BLaER1 treated with 17β-estradiol and CSF1 and Interleukin-3, amounts not matched to agents 10 nM and 100 nM (cell line): Measurements from ENCODE around the gene RCAN3.
"Not testable (repeated sequence)": the region's sequence is repeated elsewhere in the genome, so short reads cannot be mapped to it uniquely, and the experiment has no call there.

Experiments used
- H3K27ac ChIP-seq, 11 experiments: shearing (Covaris generic); formaldehyde crosslinking; 2 replicates each; pipeline ENCODE4 v1.8.1; 2022
- H3K27me3 ChIP-seq, 11 experiments: shearing (Covaris generic); formaldehyde crosslinking; 2 replicates each; pipeline ENCODE4 v1.8.1; 2022
- H3K36me3 ChIP-seq, 11 experiments: shearing (Covaris generic); formaldehyde crosslinking; 2 replicates each; pipeline ENCODE4 v1.8.1; 2022
- H3K4me1 ChIP-seq, 10 experiments: shearing (Covaris generic); formaldehyde crosslinking; 2 replicates each; pipeline ENCODE4 v1.8.1; 2022
- H3K4me2 ChIP-seq, 11 experiments: shearing (Covaris generic); formaldehyde crosslinking; 2 replicates each; pipeline ENCODE4 v1.8.1; 2022
- H3K4me3 ChIP-seq, 10 experiments: shearing (Covaris generic); formaldehyde crosslinking; 2 replicates each; pipeline ENCODE4 v1.8.1; 2022
- H3K9ac ChIP-seq, 11 experiments: shearing (Covaris generic); formaldehyde crosslinking; 2 replicates each; pipeline ENCODE4 v1.8.1; 2022
- H3K9me3 ChIP-seq, 11 experiments: shearing (Covaris generic); formaldehyde crosslinking; replicated peaks in 1 of 11; 2 replicates each; pipeline ENCODE4 v1.8.1; 2022
- H4K20me1 ChIP-seq, 11 experiments: shearing (Covaris generic); formaldehyde crosslinking; 2 replicates each; pipeline ENCODE4 v1.8.1; 2022
- Cebpa-rat ChIP-seq, 11 experiments: shearing (Covaris generic); IDR thresholded peaks; 2 replicates each; pipeline ENCODE4 v1.8.1; 2022

Gene RCAN3

DNA sequence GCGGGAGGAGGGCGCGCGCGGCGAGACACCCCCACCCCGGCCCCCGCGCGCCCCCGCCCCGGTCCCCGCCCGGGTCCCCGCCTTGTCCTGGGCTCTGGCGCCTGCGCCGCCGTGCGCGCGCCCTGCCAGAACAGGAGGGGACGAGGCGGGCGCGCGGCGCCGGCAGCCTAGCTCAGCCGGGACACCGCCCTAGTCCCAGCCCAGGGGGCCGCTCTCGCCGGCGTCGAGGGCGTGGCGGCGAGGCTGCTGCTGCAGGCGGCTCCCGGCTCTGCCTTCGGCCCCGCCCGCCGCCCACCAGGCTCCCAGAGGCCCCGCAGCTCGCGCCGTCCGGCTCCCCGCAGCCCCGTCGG is at the start of gene RCAN3:
TSS of gene RCAN3 (plus strand) at position 128 of the 350 bp plus-strand sequence. CDS start 11,537 bp downstream, outside the sequence.
- H3K4me3 ChIP-seq = peak within 1 kb of the TSS; percentile 66 to 83 (median 74)
- no peaks in the 10 kb centered on the region for H3K9me3 ChIP-seq
- peak within 1 kb of the TSS in 10 of 11 experiments; percentile 9 to 82 (median 62); a peak in 16 of 22 replicates for H3K27ac ChIP-seq
- H3K9ac ChIP-seq = peak within 1 kb of the TSS; percentile 60 to 91 (median 78)
- peak within 1 kb of the TSS; percentile 91 to 98 (median 94) for H3K4me2 ChIP-seq
- H3K4me1 ChIP-seq = peaks cover 16 to 26% (median 23%) of the 10 kb centered on the region in 10 experiments
- H4K20me1 ChIP-seq = peaks cover 0 to 3% (median 0%) of the 10 kb centered on the region in 11 experiments; a peak in 1 of 22 replicates
- no peak for TF ChIP-seq Cebpa-rat (IDR thresholded peaks at IDR 0.05)
- no peaks in the 10 kb centered on the region for H3K36me3 ChIP-seq
- peaks cover 21 to 56% (median 44%) of the 10 kb centered on the region in 11 experiments for H3K27me3 ChIP-seq

DNA sequence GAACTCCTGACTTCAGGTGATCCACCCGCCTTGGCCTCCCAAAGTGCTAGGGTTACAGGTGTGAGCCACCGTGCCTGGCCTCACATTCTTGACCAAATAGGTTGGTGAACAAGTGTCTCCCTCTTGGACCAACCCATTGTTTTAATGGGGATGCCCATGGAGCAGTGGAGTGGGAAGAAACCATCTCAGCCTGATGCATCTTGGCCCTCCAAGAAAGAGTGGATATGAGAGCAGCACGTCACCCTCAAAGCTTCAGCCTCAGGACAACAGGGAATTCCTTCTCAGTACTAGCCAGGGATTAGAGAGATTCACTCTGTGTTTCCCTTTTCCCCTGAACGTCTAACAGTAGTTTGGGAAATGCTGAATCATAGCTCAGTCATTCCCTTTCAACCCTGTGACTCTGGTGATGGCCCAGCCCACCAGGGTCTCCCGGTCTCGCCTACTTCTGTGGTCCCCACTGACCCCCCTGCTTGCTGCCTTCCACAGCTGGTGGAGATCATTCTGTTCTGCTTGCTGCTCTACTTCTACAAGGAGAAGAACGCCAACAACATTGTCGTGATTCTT is 49.6 kb upstream of the RCAN3 start:
- Histone ChIP-seq H3K4me2 (no peak overlapping the region), H3K27ac (no peak overlapping the region), H3K36me3 (peaks cover 0 to 51% (median 18%) of the 10 kb centered on the region in 11 experiments; a peak in 12 of 22 replicates), H3K27me3 (no peaks in the 10 kb centered on the region), H3K9ac (no peak overlapping the region), H3K4me1 (peaks cover 0 to 13% (median 0%) of the 10 kb centered on the region in 10 experiments; a peak in 2 of 20 replicates), H3K9me3 (no peaks in the 10 kb centered on the region), H3K4me3 (no peak overlapping the region), H4K20me1 (no peaks in the 10 kb centered on the region)
- TF ChIP-seq Cebpa-rat (IDR thresholded peaks at IDR 0.05) = no peak

DNA sequence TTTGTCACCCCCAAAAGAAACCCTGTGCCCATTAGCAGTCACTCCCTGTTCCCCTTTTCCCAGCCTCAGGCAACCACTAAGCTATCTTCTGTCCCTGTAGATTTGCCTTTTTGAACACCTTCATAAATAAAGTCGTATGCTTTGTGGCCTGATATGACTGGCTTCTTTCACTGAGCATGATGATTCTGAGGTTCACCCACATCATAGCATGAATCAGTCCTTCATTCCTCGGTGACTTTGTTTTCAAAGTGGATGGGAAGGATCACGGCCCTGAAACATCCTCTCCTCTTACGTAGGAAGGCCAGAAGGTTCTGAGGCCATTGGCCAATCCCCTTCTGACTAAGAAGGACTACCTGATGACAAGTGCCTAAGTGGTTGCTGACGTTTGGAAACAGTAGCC is 48.0 kb upstream of the RCAN3 start:
- H3K4me3 ChIP-seq = no peak overlapping the region
- H3K4me1 ChIP-seq = peaks cover 0 to 13% (median 0%) of the 10 kb centered on the region in 10 experiments; a peak in 2 of 20 replicates
- no peaks in the 10 kb centered on the region for H3K27me3 ChIP-seq
- no peaks in the 10 kb centered on the region; a peak in 1 of 22 replicates for H3K9me3 ChIP-seq
- no peak overlapping the region for H3K9ac ChIP-seq
- H3K4me2 ChIP-seq = peak overlapping the region in 1 of 11 experiments; percentile 11; a peak in 1 of 22 replicates
- no peaks in the 10 kb centered on the region for H4K20me1 ChIP-seq
- peaks cover 0 to 51% (median 26%) of the 10 kb centered on the region in 11 experiments; a peak in 14 of 22 replicates for H3K36me3 ChIP-seq
- no peak for TF ChIP-seq Cebpa-rat (IDR thresholded peaks at IDR 0.05)
- no peak overlapping the region for H3K27ac ChIP-seq

DNA sequence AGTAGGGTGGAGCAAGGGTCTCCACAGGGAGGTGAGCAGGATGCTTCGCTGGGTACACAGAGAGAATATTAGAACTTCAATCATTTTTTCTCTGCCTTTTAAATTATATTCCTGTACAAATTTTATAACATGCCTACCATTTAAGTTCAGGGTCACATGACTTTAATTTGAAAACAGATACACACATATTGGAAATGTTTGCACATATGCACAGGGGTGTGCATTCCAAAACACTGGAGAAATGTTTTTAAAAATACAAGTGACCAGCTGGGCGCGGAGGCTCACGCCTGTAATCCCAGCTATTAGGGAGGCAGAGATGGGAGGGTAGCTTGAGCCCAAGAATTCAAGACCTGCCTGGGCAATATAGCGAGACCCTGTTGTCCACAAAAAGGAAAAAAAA is 47.4 kb upstream of the RCAN3 start:
- Histone ChIP-seq H3K4me1 (peaks cover 0 to 13% (median 0%) of the 10 kb centered on the region in 10 experiments; a peak in 2 of 20 replicates), H3K9me3 (peaks cover 0 to 1% (median 0%) of the 10 kb centered on the region in 11 experiments; a peak in 3 of 22 replicates), H3K27me3 (no peaks in the 10 kb centered on the region), H4K20me1 (no peaks in the 10 kb centered on the region), H3K4me3 (no peak overlapping the region), H3K36me3 (peaks cover 2 to 54% (median 25%) of the 10 kb centered on the region in 11 experiments; a peak in 16 of 22 replicates), H3K4me2 (no peak overlapping the region), H3K9ac (no peak overlapping the region), H3K27ac (no peak overlapping the region)
- no peak for TF ChIP-seq Cebpa-rat (IDR thresholded peaks at IDR 0.05)

DNA sequence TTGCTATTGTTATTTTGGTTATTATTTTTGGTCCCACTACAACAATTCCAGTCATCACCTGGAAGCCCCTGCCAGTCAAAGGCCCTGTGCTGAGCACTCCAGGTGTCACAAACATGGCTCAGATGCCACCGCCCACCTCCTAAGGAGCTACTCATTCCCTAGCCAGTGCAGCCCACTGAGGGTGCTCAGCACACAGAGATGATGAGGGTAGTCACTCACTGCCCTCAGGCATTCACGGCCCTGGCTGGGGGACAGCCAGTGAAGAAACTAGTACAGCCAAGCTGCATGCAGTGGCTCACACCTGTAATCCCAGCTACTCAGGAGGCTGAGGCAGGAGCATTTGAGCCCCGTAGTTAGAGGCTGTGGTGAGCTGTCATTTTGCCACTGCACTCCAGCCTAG is 44.8 kb upstream of the RCAN3 start:
- Histone ChIP-seq H3K9me3 (peaks cover 0 to 22% (median 13%) of the 10 kb centered on the region in 11 experiments; a peak in 14 of 22 replicates), H4K20me1 (no peaks in the 10 kb centered on the region), H3K36me3 (peaks cover 6 to 60% (median 31%) of the 10 kb centered on the region in 11 experiments; a peak in 16 of 22 replicates), H3K4me2 (no peak overlapping the region), H3K4me3 (no peak overlapping the region), H3K4me1 (peaks cover 0 to 9% (median 0%) of the 10 kb centered on the region in 10 experiments; a peak in 2 of 20 replicates), H3K27ac (no peak overlapping the region), H3K9ac (no peak overlapping the region), H3K27me3 (no peaks in the 10 kb centered on the region)
- no peak for TF ChIP-seq Cebpa-rat (IDR thresholded peaks at IDR 0.05)

DNA sequence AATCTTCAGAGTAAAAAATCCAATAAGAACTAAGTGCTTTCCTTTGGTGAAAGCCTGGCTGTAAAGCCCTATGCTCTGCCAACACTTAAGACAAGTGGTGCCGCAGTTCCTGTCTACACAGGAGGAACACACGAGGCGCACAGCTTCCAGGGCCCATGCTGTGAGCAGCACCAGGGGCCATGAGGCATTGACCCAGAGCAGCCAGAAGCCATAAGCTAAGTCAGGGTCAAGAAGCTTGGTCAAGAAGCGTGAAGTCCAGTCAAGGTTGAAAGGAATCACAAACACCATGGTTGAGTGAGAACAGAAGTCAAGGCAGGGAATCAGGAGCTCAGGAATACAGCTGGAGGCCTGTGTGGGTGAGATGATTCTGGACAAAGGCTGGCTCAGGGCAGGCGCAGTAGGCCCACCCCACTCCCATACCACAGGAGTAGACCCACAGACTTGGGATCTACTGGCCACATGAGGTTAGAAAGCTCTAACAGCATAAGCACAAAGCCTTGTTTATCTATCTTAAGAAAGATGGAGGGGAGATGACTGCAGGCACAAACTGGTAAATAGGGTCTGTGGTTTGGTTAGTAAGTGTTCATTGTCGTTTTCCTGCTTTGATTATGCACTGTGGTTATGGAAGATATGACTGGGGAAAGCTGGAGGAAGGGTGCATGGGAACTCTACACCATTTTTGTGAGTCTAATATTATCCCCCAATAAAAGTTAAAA is 42.9 kb upstream of the RCAN3 start:
- Histone ChIP-seq H3K27ac (no peak overlapping the region), H3K4me2 (no peak overlapping the region), H3K4me3 (no peak overlapping the region), H3K9me3 (peaks cover 0 to 22% (median 13%) of the 10 kb centered on the region in 11 experiments; a peak in 14 of 22 replicates), H4K20me1 (no peaks in the 10 kb centered on the region), H3K27me3 (no peaks in the 10 kb centered on the region), H3K9ac (no peak overlapping the region), H3K36me3 (peaks cover 6 to 60% (median 31%) of the 10 kb centered on the region in 11 experiments; a peak in 16 of 22 replicates), H3K4me1 (peaks cover 0 to 2% (median 0%) of the 10 kb centered on the region in 10 experiments; a peak in 3 of 20 replicates)
- no peak for TF ChIP-seq Cebpa-rat (IDR thresholded peaks at IDR 0.05)

DNA sequence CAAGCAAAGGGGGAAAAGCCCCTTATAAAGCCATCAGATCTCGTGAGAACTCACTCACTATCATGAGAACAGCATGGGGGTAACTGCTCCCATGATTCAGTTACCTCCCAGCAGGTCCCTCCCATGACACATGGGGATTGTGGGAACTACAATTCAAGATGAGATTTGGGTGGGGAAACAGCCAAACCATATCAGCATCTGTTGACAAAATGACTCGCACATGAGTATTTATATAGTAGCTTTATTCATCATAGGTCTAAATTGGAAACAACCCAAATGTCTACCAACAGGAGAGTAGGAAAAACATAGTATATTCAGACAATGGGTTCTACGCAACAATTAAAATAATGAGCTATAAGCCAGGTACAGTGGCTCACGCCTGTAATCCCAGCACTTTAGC is 40.5 kb upstream of the RCAN3 start:
- not testable (repeated sequence) for H3K9ac ChIP-seq, H3K27me3 ChIP-seq, H3K27ac ChIP-seq, H3K4me2 ChIP-seq, H4K20me1 ChIP-seq, H3K4me3 ChIP-seq
- H3K36me3 ChIP-seq = peaks cover 6 to 56% (median 28%) of the 10 kb centered on the region in 11 experiments; a peak in 15 of 22 replicates
- H3K4me1 ChIP-seq = peaks cover 0 to 24% (median 14%) of the 10 kb centered on the region in 10 experiments; a peak in 12 of 20 replicates
- peaks cover 0 to 22% (median 13%) of the 10 kb centered on the region in 11 experiments; a peak in 14 of 22 replicates for H3K9me3 ChIP-seq

DNA sequence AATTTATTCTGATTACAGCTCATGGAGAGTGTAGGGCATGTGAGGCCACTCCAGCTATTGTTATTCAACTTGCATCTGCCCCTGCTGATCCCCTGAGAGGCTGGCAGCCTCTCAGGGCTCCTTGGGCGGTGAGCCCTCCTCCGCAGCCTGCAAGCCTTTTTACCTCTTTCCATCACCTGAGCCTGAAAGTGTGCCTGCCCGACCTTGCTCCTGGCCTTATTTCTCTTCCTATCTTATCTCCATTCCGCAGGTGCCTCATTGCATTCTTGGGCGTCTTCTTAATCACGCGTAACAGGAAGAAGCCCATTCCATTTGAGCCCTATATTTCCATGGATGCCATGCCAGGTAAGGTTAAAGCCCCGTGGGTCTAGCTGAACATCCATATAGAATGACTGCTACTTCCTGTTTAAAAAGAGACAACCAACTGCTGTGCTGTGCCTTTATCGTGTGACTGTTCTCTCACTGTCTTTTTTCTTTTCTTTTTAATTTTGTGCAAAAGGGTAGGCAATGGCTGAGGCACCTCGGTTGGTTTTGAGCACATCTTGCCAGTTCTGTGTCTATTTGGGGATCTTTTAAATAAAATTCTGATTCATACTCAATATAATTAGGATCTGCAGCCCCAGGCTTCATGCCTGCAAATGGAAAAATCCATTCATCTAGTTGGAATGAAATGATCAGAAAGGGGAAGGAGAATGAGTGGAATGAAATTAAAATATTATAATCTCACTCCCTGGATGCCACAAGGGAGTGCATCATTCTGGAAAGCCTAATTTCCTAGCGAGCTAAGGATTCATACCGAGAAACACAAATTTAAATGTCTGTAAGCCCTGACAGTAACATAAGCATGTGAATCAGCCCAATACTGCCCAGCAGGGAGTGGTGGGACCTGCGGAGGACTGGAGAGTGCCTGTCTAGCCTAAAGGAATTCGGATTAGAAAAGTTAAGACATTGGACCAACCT is 38.6 kb upstream of the RCAN3 start:
- Histone ChIP-seq H3K4me2 (no peak overlapping the region), H4K20me1 (no peaks in the 10 kb centered on the region), H3K36me3 (peaks cover 6 to 49% (median 24%) of the 10 kb centered on the region in 11 experiments; a peak in 15 of 22 replicates), H3K4me1 (peaks cover 0 to 36% (median 20%) of the 10 kb centered on the region in 10 experiments; a peak in 18 of 20 replicates), H3K9ac (no peak overlapping the region), H3K27me3 (no peaks in the 10 kb centered on the region), H3K9me3 (peaks cover 0 to 22% (median 13%) of the 10 kb centered on the region in 11 experiments; a peak in 14 of 22 replicates), H3K27ac (no peak overlapping the region), H3K4me3 (no peak overlapping the region)
- TF ChIP-seq Cebpa-rat (IDR thresholded peaks at IDR 0.05) = no peak
